Fibroblast of mammary gland (primary cell): Measurements from ENCODE around the gene IFNA7.
"Not testable (repeated sequence)": the region's sequence is repeated elsewhere in the genome, so short reads cannot be mapped to it uniquely, and the experiment has no call there.

Experiments
- DNase-seq: peaks from one replicate; pipeline ENCODE4 v3.0.0-alpha.2; 2010; ENCODE audit warnings: low read depth
- H3K4me3 ChIP-seq: 2 replicates; pipeline ENCODE4 v1.5.1; 2011; ENCODE audit warnings: low read depth, mild to moderate bottlenecking, low read length, moderate library complexity; ENCODE audit not compliant: control insufficient read depth
- TF ChIP-seq, protein P1 (sequence below): conservative IDR thresholded peaks from 2 replicates; pipeline ENCODE4 v1.5.1; 2011; ENCODE audit warnings: low read depth, low read length, inconsistent platforms; ENCODE audit not compliant: control insufficient read depth, insufficient read depth

The IFNA7 gene

GRCh38 chr9:21194867-21195776 is 6.9 kb downstream of the IFNA7 start:
- not testable (repeated sequence) for H3K4me3 ChIP-seq
- TF ChIP-seq, protein P1, sequence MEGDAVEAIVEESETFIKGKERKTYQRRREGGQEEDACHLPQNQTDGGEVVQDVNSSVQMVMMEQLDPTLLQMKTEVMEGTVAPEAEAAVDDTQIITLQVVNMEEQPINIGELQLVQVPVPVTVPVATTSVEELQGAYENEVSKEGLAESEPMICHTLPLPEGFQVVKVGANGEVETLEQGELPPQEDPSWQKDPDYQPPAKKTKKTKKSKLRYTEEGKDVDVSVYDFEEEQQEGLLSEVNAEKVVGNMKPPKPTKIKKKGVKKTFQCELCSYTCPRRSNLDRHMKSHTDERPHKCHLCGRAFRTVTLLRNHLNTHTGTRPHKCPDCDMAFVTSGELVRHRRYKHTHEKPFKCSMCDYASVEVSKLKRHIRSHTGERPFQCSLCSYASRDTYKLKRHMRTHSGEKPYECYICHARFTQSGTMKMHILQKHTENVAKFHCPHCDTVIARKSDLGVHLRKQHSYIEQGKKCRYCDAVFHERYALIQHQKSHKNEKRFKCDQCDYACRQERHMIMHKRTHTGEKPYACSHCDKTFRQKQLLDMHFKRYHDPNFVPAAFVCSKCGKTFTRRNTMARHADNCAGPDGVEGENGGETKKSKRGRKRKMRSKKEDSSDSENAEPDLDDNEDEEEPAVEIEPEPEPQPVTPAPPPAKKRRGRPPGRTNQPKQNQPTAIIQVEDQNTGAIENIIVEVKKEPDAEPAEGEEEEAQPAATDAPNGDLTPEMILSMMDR: peak; percentile 52
- DNase-seq: peak; percentile 21

DNA sequence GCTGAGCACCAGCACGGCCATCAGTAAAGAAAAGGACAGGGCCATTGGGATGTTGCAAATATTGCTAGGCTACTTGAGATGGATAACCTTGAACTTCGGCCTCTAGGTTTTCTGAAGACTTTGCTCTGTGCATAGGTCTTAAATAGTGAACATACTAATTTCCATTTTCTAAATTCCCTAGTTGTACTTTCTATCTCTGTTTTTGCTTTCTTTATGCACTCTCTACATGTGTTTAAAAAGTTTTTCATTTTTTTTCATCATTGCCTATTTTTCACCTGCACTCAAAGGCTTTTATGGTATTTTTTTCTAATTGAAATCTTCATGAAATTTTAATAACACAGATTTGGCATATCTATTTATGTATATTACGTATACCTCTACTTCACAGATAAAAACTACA is 14.5 kb downstream of the IFNA7 start, which contains the start of gene IFNA4:
Gene IFNA4, minus strand, starts transcription at position 101 of the 400 bp plus-strand sequence. Its CDS starts 56 bp downstream, at position 45.
- H3K4me3 ChIP-seq, DNase-seq: not testable (repeated sequence)

DNA sequence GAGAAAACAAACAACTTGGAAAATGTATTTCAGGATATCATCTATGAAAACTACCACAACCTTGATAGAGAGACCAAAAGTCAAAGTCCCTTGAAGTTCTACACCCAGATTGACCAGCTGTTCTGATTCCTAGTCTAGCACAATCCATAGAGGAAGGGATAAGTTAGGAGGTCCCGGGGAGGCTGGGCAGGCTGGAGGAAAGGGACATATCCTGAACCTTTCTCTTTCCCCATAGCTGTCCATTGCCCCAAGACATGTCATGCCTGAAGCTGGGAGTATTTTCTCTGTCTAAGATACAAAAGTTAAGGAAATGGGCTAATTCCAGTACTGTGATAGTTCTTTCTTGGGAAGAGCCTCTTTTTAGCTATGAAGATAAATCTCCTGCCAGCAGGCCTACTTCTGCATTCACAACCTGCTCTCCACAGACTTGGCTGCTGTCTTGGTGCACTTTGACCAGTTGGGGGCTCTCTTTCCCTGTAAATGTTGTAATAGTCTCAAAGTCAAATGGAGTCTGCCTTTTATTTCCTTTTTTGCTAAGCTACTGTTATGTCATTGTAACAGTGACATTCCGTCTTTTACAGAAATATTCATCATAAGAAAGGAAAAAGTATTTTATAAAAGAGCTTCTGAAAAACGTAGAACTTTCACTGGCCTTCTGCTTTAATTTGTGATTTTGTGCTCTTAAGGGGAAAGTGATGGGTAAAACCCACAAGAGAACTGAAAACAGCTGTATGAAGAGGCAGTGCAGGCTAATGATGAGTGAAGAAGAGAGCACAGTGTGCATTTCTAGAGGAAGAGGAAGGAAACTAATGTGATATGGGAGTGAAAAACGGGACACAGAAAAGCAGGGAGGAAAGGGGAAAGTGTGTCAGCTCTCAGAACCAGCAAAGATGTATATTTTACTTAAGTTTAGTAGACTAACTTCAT is 18.9 kb downstream of the IFNA7 start:
- DNase-seq: peak; percentile 15

GRCh38 chr9:21174671-21175070 is 27.3 kb downstream of the IFNA7 start:
- TF ChIP-seq, protein P1: no peak

More for the DNA sequence above, 18.9 kb downstream of the IFNA7 start:
- not testable (repeated sequence) for H3K4me3 ChIP-seq
- TF ChIP-seq, protein P1: peak; percentile 54

GRCh38 chr9:21172156-21172555 is 29.8 kb downstream of the IFNA7 start:
- H3K4me3 ChIP-seq: no peak overlapping the region
- TF ChIP-seq, protein P1: no peak
- no peak for DNase-seq

More at GRCh38 chr9:21174671-21175070, 27.3 kb downstream of the IFNA7 start:
- no peak overlapping the region for H3K4me3 ChIP-seq
- peak; percentile 50 for DNase-seq

GRCh38 chr9:21171351-21171750 is 30.7 kb downstream of the IFNA7 start:
- no peak overlapping the region for H3K4me3 ChIP-seq
- no peak for DNase-seq
- TF ChIP-seq, protein P1: no peak

- H3K4me3 ChIP-seq, DNase-seq: not testable (repeated sequence)
Measured at GRCh38 chr9:21166560-21166959, 35.4 kb downstream of the IFNA7 start, which contains the start of gene IFNA21. Gene IFNA21 (minus strand): TSS chr9:21166660. CDS start chr9:21166612, 48 bp downstream.
